Epithelial cell of esophagus (primary cell): ENCODE results near the gene ADORA2A.

Experiments
- DNase-seq: peaks from one replicate; pipeline ENCODE4 v3.0.0; 2010; ENCODE audit warnings: low read depth
- H3K4me3 ChIP-seq: 2 replicates; pipeline ENCODE4 v1.5.1; 2011; ENCODE audit warnings: mild to moderate bottlenecking, low read length, control low read depth
- TF ChIP-seq, protein P1 (sequence below): IDR thresholded peaks from 2 replicates; pipeline ENCODE4 v1.5.1; 2011; ENCODE audit warnings: low read depth, mild to moderate bottlenecking, low read length, control low read depth, inconsistent platforms; ENCODE audit not compliant: insufficient read depth; ENCODE audit errors: missing control alignments

The ADORA2A gene

DNA sequence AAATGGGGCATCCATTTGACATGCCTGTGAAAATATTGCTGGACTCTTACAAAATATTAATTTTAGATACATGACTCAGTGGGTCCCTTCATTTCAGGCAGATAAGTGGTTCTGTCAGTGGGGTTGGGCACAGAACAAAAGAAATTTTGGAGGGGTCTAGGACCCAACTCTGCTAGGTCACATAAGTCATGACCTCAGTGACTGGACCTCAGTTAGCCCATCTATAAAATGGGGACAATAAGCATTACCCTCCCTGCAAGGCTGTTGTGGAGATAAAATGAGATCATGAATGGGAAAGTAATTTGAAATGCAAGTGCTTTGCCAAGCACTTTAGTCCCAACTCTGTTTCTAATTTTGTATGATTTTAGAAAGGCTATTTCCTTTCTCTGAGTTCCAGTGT is 23.8 kb downstream of the ADORA2A start:
- H3K4me3 ChIP-seq: no peak overlapping the region
- no peak for DNase-seq
- TF ChIP-seq, protein P1, sequence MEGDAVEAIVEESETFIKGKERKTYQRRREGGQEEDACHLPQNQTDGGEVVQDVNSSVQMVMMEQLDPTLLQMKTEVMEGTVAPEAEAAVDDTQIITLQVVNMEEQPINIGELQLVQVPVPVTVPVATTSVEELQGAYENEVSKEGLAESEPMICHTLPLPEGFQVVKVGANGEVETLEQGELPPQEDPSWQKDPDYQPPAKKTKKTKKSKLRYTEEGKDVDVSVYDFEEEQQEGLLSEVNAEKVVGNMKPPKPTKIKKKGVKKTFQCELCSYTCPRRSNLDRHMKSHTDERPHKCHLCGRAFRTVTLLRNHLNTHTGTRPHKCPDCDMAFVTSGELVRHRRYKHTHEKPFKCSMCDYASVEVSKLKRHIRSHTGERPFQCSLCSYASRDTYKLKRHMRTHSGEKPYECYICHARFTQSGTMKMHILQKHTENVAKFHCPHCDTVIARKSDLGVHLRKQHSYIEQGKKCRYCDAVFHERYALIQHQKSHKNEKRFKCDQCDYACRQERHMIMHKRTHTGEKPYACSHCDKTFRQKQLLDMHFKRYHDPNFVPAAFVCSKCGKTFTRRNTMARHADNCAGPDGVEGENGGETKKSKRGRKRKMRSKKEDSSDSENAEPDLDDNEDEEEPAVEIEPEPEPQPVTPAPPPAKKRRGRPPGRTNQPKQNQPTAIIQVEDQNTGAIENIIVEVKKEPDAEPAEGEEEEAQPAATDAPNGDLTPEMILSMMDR: no peak

DNA sequence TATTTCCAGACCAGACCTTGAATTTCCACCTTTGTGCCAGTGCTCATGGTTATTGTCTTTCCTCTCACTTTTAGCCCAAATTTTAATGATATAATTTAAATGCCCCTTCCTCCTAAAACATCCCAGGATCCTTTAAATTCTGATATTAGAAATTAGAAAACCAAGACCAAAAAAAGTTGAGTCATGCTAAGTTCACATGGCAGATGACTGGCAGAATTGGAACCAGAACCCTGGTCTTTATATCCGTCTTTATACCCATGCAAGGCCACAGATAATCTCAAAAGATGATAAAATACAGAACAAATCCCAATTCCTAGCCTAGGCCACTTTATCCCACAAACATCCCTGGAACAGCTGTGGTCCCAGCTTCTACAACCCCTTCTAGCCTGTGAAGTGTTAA is 26.5 kb downstream of the ADORA2A start:
- no peak for DNase-seq
- TF ChIP-seq, protein P1: no peak
- H3K4me3 ChIP-seq: no peak overlapping the region

DNA sequence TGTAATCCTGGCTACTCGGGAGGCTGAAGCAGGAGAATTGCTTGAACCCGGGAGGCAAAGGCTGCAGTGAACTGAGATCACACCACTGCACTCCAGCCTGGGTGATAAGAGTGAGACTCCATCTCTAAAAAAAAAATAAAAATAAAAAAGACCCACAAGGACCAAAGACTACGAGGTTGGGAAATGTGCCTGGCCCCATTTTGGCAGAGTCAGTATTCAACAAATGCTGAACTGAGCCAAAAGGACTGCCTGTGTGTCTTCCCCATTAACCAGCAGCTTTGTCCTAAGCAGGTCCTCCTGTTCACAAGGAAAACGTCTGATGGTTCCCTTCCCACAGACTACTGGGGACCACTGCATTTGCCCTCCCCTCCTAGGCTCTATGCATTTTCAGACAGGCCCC is 27.6 kb downstream of the ADORA2A start:
- no peak for DNase-seq
- TF ChIP-seq, protein P1: no peak
- H3K4me3 ChIP-seq: no peak overlapping the region

DNA sequence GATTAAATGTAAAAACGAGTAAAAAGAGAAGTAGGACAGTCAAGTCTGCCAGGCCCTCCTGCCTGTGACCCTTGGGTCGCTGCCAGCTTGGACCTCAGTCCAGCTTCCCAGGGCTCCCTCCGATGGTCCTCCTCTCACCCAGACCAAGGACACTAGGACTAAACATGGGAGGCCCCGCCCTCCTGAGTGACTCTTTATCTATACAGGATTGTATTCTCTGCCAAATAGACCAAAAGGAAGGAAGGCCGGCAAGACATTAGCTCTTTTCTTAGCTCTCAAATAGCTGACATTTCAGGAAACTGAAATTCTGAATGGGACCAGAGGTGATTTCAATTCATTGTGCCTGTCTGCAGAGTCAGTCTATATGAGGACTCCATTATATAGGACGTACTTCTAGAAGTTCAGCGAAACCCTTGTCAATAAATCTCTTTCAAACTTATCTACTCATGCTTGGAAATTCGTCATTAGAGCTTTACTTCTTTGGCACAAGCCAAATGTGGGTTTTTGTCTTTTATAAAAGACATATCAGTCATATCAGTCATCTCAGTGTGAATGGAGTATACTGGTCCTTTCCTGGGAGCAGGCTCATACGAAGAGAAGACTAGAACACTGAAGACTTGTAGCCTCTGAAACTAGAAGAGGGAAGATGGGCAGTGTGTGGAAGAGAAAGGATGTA is 28.5 kb downstream of the ADORA2A start:
- DNase-seq: no peak
- TF ChIP-seq, protein P1: no peak
- H3K4me3 ChIP-seq: no peak overlapping the region

DNA sequence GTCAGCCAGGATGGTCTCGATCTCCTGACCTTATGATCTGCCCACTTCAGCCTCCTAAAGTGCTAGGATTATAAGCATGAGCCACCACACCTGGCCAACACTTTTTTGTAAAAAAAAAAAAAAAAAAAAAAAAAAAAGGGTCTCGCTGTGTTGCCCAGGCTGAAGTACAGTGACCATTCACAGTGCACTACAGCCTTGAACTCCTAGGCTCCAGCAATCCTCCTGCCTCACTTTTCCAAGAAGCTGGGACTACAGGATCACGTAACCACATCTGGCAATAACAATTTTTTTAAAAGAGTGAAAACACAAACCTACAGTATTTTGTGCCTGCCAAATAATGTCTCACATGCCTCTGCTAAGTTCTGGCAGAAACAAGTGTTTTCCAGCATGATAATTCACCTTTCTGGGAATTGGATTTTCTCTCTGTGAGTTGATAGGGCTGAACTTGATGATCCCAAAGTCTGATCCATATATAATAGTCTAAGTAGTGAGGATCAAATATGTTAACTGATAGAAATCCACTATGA is 30.6 kb downstream of the ADORA2A start:
- no peak overlapping the region for H3K4me3 ChIP-seq
- TF ChIP-seq, protein P1: no peak
- DNase-seq: no peak

DNA sequence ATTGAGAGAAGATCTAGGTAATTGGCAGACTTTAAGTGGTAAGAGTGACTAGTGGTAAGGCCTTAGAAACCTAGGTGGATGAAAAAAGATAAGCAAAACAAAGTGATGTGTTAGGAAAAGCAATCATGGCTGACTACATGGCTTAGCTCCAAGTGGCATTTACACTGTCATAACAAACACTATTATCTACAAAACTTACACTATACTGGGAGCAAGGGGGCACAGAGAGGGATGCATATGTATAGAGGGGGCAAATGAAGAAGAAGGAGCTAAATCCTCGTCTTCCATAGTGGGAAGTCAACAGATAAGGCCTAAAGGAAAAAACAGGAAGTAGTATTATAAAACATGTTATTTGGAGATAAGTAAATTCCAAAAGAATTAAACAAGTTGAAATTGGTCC is 32.5 kb downstream of the ADORA2A start:
- H3K4me3 ChIP-seq: no peak overlapping the region
- DNase-seq: no peak
- TF ChIP-seq, protein P1: no peak

DNA sequence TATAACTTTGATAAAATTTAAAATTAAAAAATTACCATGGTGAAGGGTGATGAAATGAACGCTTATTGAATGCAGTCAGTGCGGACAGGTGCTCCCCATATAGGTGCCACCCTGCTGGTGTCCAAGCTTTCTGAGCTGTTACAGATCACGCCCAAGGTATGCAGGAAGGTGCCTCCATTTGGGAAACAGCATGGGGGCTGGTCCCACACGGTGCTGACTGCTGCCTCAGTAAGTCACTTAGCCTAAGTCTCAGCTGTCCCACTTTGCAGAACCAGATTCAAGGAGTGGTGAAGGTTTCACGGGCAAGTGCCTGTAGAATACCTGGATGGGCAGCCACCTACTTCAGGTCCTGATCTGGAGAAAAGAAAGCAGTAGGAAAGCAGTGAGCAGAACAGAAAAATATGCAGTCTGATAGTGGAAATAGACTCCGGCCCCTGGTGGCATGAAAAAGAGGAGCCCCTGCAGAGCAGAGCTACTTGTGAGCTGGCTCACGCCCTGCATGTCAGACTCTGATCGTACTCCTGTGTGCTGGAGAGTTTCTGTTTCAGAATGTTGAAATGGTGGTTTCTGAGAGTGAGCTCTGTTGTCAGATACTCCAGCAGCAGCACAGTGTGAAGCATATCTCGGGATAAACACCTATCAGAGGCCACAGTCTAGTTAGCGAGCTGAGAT is 33.2 kb downstream of the ADORA2A start:
- DNase-seq: no peak
- H3K4me3 ChIP-seq: no peak overlapping the region

More for the DNA sequence above, 33.2 kb downstream of the ADORA2A start:
- TF ChIP-seq, protein P1: no peak
